ENCODE data around the gene FYB1. TPM values are rescaled to one million over a fixed set of nuclear protein-coding genes. Genes with fewer than 3 reads are reported as not detected.
"Not testable (repeated sequence)": the region's sequence is repeated elsewhere in the genome, so short reads cannot be mapped to it uniquely, and the experiment has no call there.

The FYB1 gene
- polyA plus RNA-seq, 1 experiment, result 0.01 TPM

GRCh38 chr5:39238366-39239105 lies 19.2 kb upstream of the FYB1 start:
- Histone ChIP-seq H3K27me3 (ENCODE audit: control insufficient read depth, insufficient read depth, low read length) (peaks cover 2% of the 10 kb centered on the region), H3K27ac (ENCODE audit: low read depth, low read length) (no peak overlapping the region), H3K4me3 (ENCODE audit: low read depth, low read length) (no peak overlapping the region), H3K9me3 (ENCODE audit: control insufficient read depth, insufficient read depth, low read length) (no peaks in the 10 kb centered on the region)
- POLR2A ChIA-PET, result no interaction called here
- no peak for DNase-seq (ENCODE audit: low read depth, low spot score)
- TF ChIP-seq, protein P1, sequence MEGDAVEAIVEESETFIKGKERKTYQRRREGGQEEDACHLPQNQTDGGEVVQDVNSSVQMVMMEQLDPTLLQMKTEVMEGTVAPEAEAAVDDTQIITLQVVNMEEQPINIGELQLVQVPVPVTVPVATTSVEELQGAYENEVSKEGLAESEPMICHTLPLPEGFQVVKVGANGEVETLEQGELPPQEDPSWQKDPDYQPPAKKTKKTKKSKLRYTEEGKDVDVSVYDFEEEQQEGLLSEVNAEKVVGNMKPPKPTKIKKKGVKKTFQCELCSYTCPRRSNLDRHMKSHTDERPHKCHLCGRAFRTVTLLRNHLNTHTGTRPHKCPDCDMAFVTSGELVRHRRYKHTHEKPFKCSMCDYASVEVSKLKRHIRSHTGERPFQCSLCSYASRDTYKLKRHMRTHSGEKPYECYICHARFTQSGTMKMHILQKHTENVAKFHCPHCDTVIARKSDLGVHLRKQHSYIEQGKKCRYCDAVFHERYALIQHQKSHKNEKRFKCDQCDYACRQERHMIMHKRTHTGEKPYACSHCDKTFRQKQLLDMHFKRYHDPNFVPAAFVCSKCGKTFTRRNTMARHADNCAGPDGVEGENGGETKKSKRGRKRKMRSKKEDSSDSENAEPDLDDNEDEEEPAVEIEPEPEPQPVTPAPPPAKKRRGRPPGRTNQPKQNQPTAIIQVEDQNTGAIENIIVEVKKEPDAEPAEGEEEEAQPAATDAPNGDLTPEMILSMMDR (IDR thresholded peaks at IDR 0.05; ENCODE audit: low read depth, low read length), result no peak
- CTCF ChIA-PET, result no interaction called here

- Histone ChIP-seq H3K27ac (ENCODE audit: low read depth, low read length) (no peak overlapping the region), H3K9me3 (ENCODE audit: control insufficient read depth, insufficient read depth, low read length) (no peaks in the 10 kb centered on the region), H3K27me3 (ENCODE audit: control insufficient read depth, insufficient read depth, low read length) (peaks cover 2% of the 10 kb centered on the region), H3K4me3 (ENCODE audit: low read depth, low read length) (no peak overlapping the region)
- POLR2A ChIA-PET, result no interaction called here
- CTCF ChIA-PET, result no interaction called here
- no peak for DNase-seq (ENCODE audit: low read depth, low spot score)
- TF ChIP-seq, protein P1 (IDR thresholded peaks at IDR 0.05; ENCODE audit: low read depth, low read length), result no peak
These were observed 17.4 kb upstream of the FYB1 start for GRCh38 chr5:39236718-39237117.

- no peak for DNase-seq (ENCODE audit: low read depth, low spot score)
- POLR2A ChIA-PET, result no interaction called here
- no peak overlapping the region for H3K4me3 ChIP-seq (ENCODE audit: low read depth, low read length)
- peaks cover 2% of the 10 kb centered on the region for H3K27me3 ChIP-seq (ENCODE audit: control insufficient read depth, insufficient read depth, low read length)
- TF ChIP-seq, protein P1 (IDR thresholded peaks at IDR 0.05; ENCODE audit: low read depth, low read length), result no peak
- H3K27ac ChIP-seq (ENCODE audit: low read depth, low read length), result no peak overlapping the region
- CTCF ChIA-PET, result interaction anchor here (4.4 kb wide), 1 partner anchor 18 kb away, joined by 23 read pairs; no protein-coding TSS in a partner anchor
- H3K9me3 ChIP-seq (ENCODE audit: control insufficient read depth, insufficient read depth, low read length), result no peaks in the 10 kb centered on the region
These were observed 16.3 kb upstream of the FYB1 start for GRCh38 chr5:39235648-39236047.

GRCh38 chr5:39234494-39234893 lies 15.1 kb upstream of the FYB1 start:
- DNase-seq (ENCODE audit: low read depth, low spot score); POLR2A ChIA-PET; H3K27ac ChIP-seq (ENCODE audit: low read depth, low read length); H3K27me3 ChIP-seq (ENCODE audit: control insufficient read depth, insufficient read depth, low read length); H3K4me3 ChIP-seq (ENCODE audit: low read depth, low read length); H3K9me3 ChIP-seq (ENCODE audit: control insufficient read depth, insufficient read depth, low read length): not testable (repeated sequence)
- CTCF ChIA-PET, result interaction anchor here (1.5 to 4.4 kb wide), 2 partner anchors 17 to 49 kb away, joined by 3 to 23 read pairs; no protein-coding TSS in a partner anchor

DNA sequence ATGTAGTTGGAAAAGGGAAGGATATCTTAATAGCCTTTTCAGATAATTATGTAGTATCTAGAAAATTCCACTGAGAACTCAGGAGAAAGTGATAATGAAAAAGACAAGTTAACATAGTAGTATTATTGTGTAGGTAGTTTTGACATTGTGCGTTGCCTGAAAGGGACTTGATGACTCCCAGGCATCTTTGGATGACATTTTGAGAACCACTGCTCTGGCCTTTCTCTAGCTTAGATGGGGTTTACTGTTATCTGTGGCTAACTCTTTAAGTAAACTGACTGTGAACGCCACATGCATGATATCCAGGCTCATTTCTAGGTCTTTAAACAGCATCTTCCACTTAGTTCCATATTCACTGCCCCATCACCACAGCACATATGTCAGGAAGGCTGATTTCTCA lies 14.4 kb upstream of the FYB1 start:
- Histone ChIP-seq H3K27ac (ENCODE audit: low read depth, low read length) (no peak overlapping the region), H3K4me3 (ENCODE audit: low read depth, low read length) (no peak overlapping the region), H3K27me3 (ENCODE audit: control insufficient read depth, insufficient read depth, low read length) (peaks cover 2% of the 10 kb centered on the region), H3K9me3 (ENCODE audit: control insufficient read depth, insufficient read depth, low read length) (no peaks in the 10 kb centered on the region)
- DNase-seq (ENCODE audit: low read depth, low spot score), result no peak
- ChIA-PET CTCF (interaction anchor here (0.6 to 4.4 kb wide), 3 partner anchors 17 to 445 kb away, joined by 3 to 23 read pairs (median 3); no protein-coding TSS in a partner anchor), POLR2A (no interaction called here)
- TF ChIP-seq, protein P1 (IDR thresholded peaks at IDR 0.05; ENCODE audit: low read depth, low read length), result no peak

Data from AG04450 (cell line).